ENCODE results near the gene WDR5.

WDR5 gene

GRCh38 chr9:134179918-134180785 lies 44.3 kb downstream of the WDR5 start:
- no peak overlapping the region for H3K4me3 Mint-ChIP-seq

DNA sequence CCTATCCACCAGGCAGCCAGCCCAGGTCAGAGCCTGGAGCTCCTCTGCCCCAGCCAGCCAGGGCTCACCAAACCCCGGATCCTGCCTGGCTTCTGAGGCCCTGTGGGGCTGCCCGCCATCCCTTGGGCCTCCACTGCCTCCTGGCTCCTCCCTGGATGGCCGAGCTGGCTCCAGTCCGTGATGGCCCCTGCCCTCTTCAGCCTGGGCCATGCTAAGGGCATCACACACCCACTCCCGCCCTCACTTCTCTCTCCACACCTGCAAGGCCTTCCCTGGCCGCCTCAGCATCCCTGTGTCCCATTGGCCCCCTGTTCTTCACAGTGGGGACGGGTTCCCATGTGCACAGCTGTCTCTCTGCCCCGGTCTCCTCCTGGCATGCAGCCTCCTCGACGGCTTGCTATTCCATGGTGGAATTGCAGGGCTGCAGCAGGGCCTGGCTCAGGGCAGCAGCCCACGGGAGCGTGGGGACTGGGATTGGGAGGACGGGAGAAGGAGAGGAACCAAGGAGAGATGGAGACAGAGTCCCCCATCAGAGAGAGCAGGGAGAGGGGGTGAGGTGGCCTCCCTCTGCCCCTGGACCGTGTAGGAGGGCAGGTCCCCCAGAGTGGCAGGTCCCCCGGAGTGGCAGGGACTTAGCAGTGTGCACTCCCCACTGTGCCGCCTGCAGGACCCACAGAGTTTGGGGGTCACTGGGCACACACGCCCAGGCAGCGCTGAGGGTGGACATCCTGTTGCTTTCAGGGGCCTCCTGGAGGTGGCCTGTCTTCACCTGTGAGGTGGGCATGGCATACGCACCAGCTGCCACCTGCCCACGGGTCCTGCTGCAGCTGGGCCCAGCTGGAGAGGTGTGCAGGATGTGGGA lies 45.1 kb downstream of the WDR5 start:
- no peak overlapping the region for H3K4me3 Mint-ChIP-seq
- H3K9me3 Mint-ChIP-seq: peaks cover 7% of the 10 kb centered on the region
- no peak for ATAC-seq
- no peak overlapping the region for H3K27ac Mint-ChIP-seq
- peaks cover 5% of the 10 kb centered on the region for H3K27me3 Mint-ChIP-seq
- peaks cover 28% of the 10 kb centered on the region for H3K4me1 Mint-ChIP-seq
- H3K36me3 Mint-ChIP-seq (ENCODE audit: low read depth): peaks cover 3% of the 10 kb centered on the region
- no peak for DNase-seq

More at GRCh38 chr9:134179918-134180785, 44.3 kb downstream of the WDR5 start:
- ATAC-seq: no peak
- Mint-ChIP-seq H3K9me3 (peaks cover 7% of the 10 kb centered on the region), H3K27ac (no peak overlapping the region), H3K36me3 (ENCODE audit: low read depth) (peaks cover 3% of the 10 kb centered on the region), H3K4me1 (peaks cover 20% of the 10 kb centered on the region), H3K27me3 (peaks cover 5% of the 10 kb centered on the region)
- DNase-seq: no peak

- H3K4me3 Mint-ChIP-seq: no peak overlapping the region
- H3K9me3 Mint-ChIP-seq: peaks cover 7% of the 10 kb centered on the region
- H3K4me1 Mint-ChIP-seq: peaks cover 28% of the 10 kb centered on the region
- peaks cover 3% of the 10 kb centered on the region for H3K36me3 Mint-ChIP-seq (ENCODE audit: low read depth)
- no peak overlapping the region for H3K27ac Mint-ChIP-seq
- DNase-seq: no peak
- ATAC-seq: peak; percentile 22
- peaks cover 5% of the 10 kb centered on the region for H3K27me3 Mint-ChIP-seq
Observed at GRCh38 chr9:134181648-134182034, 45.8 kb downstream of the WDR5 start.

DNA sequence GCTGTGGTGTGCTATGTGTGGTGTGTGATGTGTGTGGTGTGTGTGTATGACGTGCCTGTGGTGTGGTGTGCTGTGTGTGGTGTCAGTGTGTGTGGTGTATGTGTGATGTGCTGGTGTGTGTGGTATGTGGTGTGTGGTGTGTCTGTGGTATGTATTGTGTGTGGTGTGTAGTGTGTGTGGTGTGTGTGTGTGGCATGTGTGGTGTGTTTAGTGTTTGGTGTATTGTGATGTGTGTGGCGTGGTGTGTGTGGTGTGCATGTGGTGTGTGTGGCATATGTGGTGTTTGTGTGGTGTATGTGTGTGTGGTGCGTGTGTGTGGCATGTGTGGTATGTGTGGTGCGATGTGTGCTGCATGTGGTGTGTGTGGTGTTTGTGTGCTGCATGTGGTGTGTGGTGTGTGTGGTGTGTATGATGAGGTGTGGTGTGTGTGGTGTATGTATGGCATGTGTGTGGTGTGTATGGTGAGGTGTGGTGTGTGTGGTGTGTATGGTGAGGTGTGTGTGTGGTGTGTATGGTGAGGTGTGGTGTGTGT lies 46.7 kb downstream of the WDR5 start:
- no peak for ATAC-seq
- no peak for DNase-seq
- Mint-ChIP-seq H3K27ac (peak overlapping the region; percentile 71), H3K4me3 (peak overlapping the region; percentile 23), H3K27me3 (peaks cover 5% of the 10 kb centered on the region), H3K4me1 (peaks cover 28% of the 10 kb centered on the region), H3K9me3 (peaks cover 7% of the 10 kb centered on the region), H3K36me3 (ENCODE audit: low read depth) (peaks cover 3% of the 10 kb centered on the region)

DNA sequence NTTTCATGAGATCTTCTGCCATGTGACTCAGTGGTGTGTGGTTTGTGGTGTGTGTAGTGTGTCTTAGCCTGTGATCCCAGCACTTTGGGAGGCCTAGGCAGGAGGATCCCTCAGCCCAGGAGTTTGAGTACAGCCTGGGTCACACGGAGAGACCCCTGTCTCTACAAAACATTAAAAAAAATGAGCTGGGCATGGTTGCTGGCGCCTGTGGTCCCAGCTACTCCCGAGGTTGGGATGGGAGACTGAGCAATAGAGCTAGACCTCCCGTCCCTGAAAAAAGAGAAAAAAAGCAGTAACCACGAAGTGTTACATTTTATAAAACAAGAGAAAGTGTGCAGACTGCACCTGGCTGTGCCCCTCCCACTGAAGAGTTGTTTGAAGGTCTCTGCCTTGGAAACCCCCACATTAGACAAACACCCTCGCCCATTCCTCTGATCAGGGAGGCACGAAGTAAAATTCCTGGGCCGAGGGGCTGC lies 49.7 kb downstream of the WDR5 start:
- DNase-seq (no peak), ATAC-seq (peak; percentile 30)
- Mint-ChIP-seq H3K9me3 (peaks cover 7% of the 10 kb centered on the region), H3K27ac (peak overlapping the region; percentile 68), H3K36me3 (ENCODE audit: low read depth) (peaks cover 3% of the 10 kb centered on the region), H3K4me3 (peak overlapping the region; percentile 14), H3K4me1 (peaks cover 22% of the 10 kb centered on the region), H3K27me3 (peaks cover 3% of the 10 kb centered on the region)

DNA sequence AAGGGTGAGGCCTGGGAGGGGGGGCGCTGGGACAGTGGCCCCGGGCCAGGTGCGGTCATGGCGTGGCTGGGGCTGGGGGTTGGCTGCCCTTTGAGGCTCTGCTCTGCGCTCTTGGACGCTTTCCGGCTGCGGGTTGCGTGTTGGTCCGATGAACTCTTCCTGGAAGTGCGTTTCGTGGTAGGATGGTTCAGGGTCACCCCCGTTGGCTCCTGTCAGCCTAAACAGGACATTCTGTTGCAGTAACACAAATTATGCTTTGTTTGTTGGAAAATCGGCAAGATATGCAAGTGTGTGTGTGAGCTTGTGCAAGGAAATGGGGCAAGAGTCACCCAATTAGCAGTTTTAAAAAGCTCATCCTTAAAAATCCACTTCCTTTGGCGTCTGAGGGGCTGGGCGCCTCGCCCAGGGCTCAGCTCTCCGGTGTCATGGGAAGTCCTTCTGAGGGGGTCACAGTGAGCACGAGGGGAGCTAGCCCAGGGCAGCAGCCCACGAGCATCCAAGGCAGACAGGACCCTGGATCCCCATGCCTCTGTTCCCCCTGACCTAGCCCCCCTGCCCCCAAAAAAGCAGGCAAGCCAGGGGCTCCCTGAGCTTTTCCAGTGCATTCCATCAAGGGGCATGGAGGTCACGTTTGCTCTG lies 50.7 kb downstream of the WDR5 start:
- Mint-ChIP-seq H3K36me3 (ENCODE audit: low read depth) (peaks cover 3% of the 10 kb centered on the region), H3K27me3 (peaks cover 3% of the 10 kb centered on the region), H3K27ac (peak overlapping the region; percentile 8), H3K4me1 (peaks cover 21% of the 10 kb centered on the region), H3K9me3 (peaks cover 7% of the 10 kb centered on the region), H3K4me3 (no peak overlapping the region)
- no peak for DNase-seq
- no peak for ATAC-seq

GRCh38 chr9:134187110-134187531 lies 51.2 kb downstream of the WDR5 start:
- ATAC-seq (no peak), DNase-seq (no peak)
- Mint-ChIP-seq H3K27me3 (peaks cover 3% of the 10 kb centered on the region), H3K27ac (no peak overlapping the region), H3K4me3 (no peak overlapping the region), H3K36me3 (ENCODE audit: low read depth) (peaks cover 3% of the 10 kb centered on the region), H3K9me3 (peaks cover 7% of the 10 kb centered on the region), H3K4me1 (peaks cover 15% of the 10 kb centered on the region)

DNA sequence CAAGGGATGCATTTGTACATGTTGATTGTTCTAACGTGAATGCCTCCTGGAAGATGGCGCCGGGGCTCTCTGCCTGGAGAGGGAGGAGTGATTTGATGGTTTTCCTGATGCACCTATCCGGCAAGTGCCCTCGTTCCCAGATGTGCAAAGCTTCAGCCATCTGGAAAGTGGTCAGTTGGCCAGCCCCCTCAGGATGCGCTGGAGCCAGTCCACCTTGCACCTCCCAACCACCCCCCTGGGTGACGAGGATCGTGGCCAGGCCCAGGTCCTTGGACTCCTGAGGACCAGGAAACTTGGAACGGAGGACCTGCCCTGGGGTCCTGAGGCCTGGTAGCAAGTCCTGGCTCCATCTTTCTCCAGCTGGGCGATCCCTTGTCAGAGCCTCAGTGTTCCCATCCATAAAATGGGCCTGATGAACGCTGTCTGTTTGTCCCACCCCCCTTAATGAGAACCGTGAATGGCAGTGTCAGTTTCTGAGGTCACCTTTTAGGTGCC lies 52.1 kb downstream of the WDR5 start:
- Mint-ChIP-seq H3K27ac (no peak overlapping the region), H3K27me3 (no peaks in the 10 kb centered on the region), H3K4me3 (no peak overlapping the region), H3K4me1 (peaks cover 8% of the 10 kb centered on the region), H3K9me3 (no peaks in the 10 kb centered on the region), H3K36me3 (ENCODE audit: low read depth) (no peaks in the 10 kb centered on the region)
- ATAC-seq (no peak), DNase-seq (no peak)

DNA sequence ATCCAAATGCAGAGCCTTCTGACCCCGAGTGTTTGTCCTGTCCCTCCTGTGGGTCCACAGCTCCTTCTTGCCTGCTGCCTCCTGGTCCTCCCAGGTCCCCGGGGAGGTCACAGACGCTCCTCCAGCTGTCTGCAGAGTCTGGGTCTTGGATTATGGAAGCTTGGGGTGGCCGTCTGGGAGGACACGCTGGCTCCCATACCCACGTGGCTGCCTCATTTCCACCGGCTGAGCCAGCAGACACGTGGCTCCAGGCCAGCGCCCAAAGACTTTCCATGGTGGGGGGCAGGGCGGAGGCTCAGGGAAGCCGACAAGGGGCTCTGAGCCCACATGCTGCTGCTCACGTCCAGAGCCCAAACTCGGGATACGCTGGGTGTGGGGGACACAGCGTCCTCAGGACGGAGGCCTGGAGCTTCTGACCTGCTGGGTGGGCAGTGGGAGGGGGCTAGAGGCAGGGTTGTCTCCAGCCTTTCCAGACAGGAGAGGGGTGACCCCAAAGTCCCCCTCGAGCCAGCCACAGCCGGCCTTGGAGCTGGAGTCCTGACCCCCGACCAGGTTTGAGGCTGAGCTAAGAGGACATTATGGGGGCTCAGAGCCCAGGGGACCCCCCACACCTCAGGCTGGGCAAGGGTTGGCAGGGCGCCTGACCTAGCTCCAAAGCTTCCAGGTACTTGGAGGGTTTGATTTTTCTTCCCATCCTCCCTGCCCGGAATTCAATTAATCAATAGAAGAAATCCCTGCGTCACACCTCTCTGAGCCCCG lies 52.7 kb downstream of the WDR5 start:
- Mint-ChIP-seq H3K27ac (no peak overlapping the region), H3K36me3 (ENCODE audit: low read depth) (no peaks in the 10 kb centered on the region), H3K4me3 (no peak overlapping the region), H3K27me3 (no peaks in the 10 kb centered on the region), H3K4me1 (peaks cover 8% of the 10 kb centered on the region), H3K9me3 (no peaks in the 10 kb centered on the region)
- ATAC-seq: no peak
- DNase-seq: no peak

DNA sequence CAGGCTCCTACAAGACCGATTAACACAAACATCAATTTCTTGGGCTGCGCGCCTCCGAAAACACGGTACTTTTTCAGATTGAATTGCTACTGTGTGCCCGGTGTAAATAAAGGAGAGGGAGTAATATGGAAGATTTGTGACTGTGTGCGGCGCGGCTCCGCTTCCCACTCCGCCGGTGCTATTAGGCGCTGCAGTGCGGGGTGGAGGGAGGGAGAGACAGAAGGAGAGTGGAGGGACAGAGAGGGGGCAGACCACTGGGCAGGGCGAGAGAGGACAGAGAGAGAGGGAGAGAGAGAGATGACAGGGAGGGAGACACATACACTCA lies 53.2 kb downstream of the WDR5 start:
- no peaks in the 10 kb centered on the region for H3K36me3 Mint-ChIP-seq (ENCODE audit: low read depth)
- ATAC-seq (no peak), DNase-seq (no peak)
- H3K4me1 Mint-ChIP-seq: peaks cover 8% of the 10 kb centered on the region
- no peak overlapping the region for H3K27ac Mint-ChIP-seq
- no peaks in the 10 kb centered on the region for H3K9me3 Mint-ChIP-seq
- no peaks in the 10 kb centered on the region for H3K27me3 Mint-ChIP-seq
- no peak overlapping the region for H3K4me3 Mint-ChIP-seq

GRCh38 chr9:134189470-134190231 lies 53.8 kb downstream of the WDR5 start:
- DNase-seq: no peak
- H3K36me3 Mint-ChIP-seq (ENCODE audit: low read depth): no peaks in the 10 kb centered on the region
- no peaks in the 10 kb centered on the region for H3K27me3 Mint-ChIP-seq
- H3K27ac Mint-ChIP-seq: no peak overlapping the region
- H3K9me3 Mint-ChIP-seq: no peaks in the 10 kb centered on the region
- no peak for ATAC-seq
- peaks cover 8% of the 10 kb centered on the region for H3K4me1 Mint-ChIP-seq
- no peak overlapping the region for H3K4me3 Mint-ChIP-seq

GRCh38 chr9:134190232-134191121 lies 54.6 kb downstream of the WDR5 start:
- no peaks in the 10 kb centered on the region for H3K36me3 Mint-ChIP-seq (ENCODE audit: low read depth)
- no peaks in the 10 kb centered on the region for H3K9me3 Mint-ChIP-seq
- H3K4me3 Mint-ChIP-seq: no peak overlapping the region
- no peaks in the 10 kb centered on the region for H3K27me3 Mint-ChIP-seq
- H3K4me1 Mint-ChIP-seq: peaks cover 9% of the 10 kb centered on the region
- DNase-seq (no peak), ATAC-seq (no peak)
- no peak overlapping the region for H3K27ac Mint-ChIP-seq
